ENCODE data around the gene GALNT7.
A peak's percentile ranks its signal among the peaks of the same experiment; 100 is the strongest.

The GALNT7 gene

GRCh38 chr4:173270312-173271027 is 101.9 kb downstream of the GALNT7 start:
- DNase-seq = no peak

GRCh38 chr4:173272314-173272713 is 103.7 kb downstream of the GALNT7 start:
- DNase-seq = no peak

- DNase-seq = no peak
These were observed 104.4 kb downstream of the GALNT7 start for GRCh38 chr4:173272996-173273395.

- DNase-seq = no peak
These were observed 105.3 kb downstream of the GALNT7 start for GRCh38 chr4:173273941-173274340.

- no peak for DNase-seq
These were observed 106.1 kb downstream of the GALNT7 start for GRCh38 chr4:173274744-173275143.

- DNase-seq = no peak
These were observed 106.5 kb downstream of the GALNT7 start for GRCh38 chr4:173275150-173275549.

GRCh38 chr4:173277340-173277739 is 108.7 kb downstream of the GALNT7 start:
- DNase-seq = no peak

GRCh38 chr4:173280998-173281397 is 112.4 kb downstream of the GALNT7 start:
- no peak for DNase-seq

- DNase-seq = no peak
These were observed 113.0 kb downstream of the GALNT7 start for GRCh38 chr4:173281406-173282255.

GRCh38 chr4:173282256-173282562 is 113.6 kb downstream of the GALNT7 start:
- no peak for DNase-seq

- no peak for DNase-seq
These were observed 114.0 kb downstream of the GALNT7 start for GRCh38 chr4:173282626-173283025.

GRCh38 chr4:173284463-173284862 is 115.9 kb downstream of the GALNT7 start:
- no peak for DNase-seq

- no peak for DNase-seq
These were observed 118.9 kb downstream of the GALNT7 start for GRCh38 chr4:173287486-173287885.

GRCh38 chr4:173288296-173288695 is 119.7 kb downstream of the GALNT7 start:
- peak; percentile 70 for DNase-seq

- DNase-seq = no peak
These were observed 120.2 kb downstream of the GALNT7 start for GRCh38 chr4:173288698-173289352.

- DNase-seq = no peak
These were observed 120.7 kb downstream of the GALNT7 start for GRCh38 chr4:173289353-173289727.

GRCh38 chr4:173291899-173292298 is 123.3 kb downstream of the GALNT7 start:
- DNase-seq = no peak

GRCh38 chr4:173293663-173294062 is 125.1 kb downstream of the GALNT7 start:
- no peak for DNase-seq

GRCh38 chr4:173294444-173294843 is 125.8 kb downstream of the GALNT7 start:
- DNase-seq = no peak

- no peak for DNase-seq
These were observed 133.0 kb downstream of the GALNT7 start for GRCh38 chr4:173301518-173302201.

- no peak for DNase-seq
These were observed 139.2 kb downstream of the GALNT7 start for GRCh38 chr4:173307778-173308177.

- no peak for DNase-seq
These were observed 142.8 kb downstream of the GALNT7 start for GRCh38 chr4:173311368-173311767.

- no peak for DNase-seq
These were observed 146.1 kb downstream of the GALNT7 start for GRCh38 chr4:173314715-173315114.
